OCI-LY3 (cell line): Measurements from ENCODE around the gene SLC10A1.

ENCODE experiments used
- H2AFZ ChIP-seq: fragments of 200-600, 300-600 bp; shearing (Covaris generic); 2 replicates; pipeline ENCODE4 v1.6.0; 2014; ENCODE audit warnings: antibody characterized with exemption, low read depth, low read length
- H3K27ac ChIP-seq: fragments of 200-600, 300-600 bp; sonication (generic); 2 replicates; pipeline ENCODE4 v1.5.1; 2014; ENCODE audit warnings: mild to moderate bottlenecking, low read length, moderate library complexity, mixed read lengths
- H3K27me3 ChIP-seq: fragments of 200-600, 300-600 bp; sonication (generic); 2 replicates; pipeline ENCODE4 v1.6.1; 2014; ENCODE audit warnings: low read depth, low read length, mixed read lengths
- H3K36me3 ChIP-seq: fragments of 200-600, 300-600 bp; sonication (generic); replicated peaks from 2 replicates; pipeline ENCODE3; 2014; ENCODE audit warnings: low read depth, low read length, mixed read lengths
- H3K4me1 ChIP-seq: fragments of 300-600, 200-600 bp; sonication (generic); 2 replicates; pipeline ENCODE4 v1.6.1; 2014; ENCODE audit warnings: low read length, mixed read lengths
- H3K4me2 ChIP-seq: fragments of 200-600, 300-600 bp; sonication (generic); 2 replicates; pipeline ENCODE4 v1.6.1; 2014; ENCODE audit warnings: low read length, mixed read lengths
- H3K4me3 ChIP-seq: fragments of 300-600, 200-600 bp; sonication (generic); 2 replicates; pipeline ENCODE4 v1.5.1; 2014; ENCODE audit warnings: antibody characterized with exemption, mild to moderate bottlenecking, low read length, moderate library complexity
- H3K79me2 ChIP-seq: fragments of 300-600, 200-600 bp; shearing (Covaris generic); 2 replicates; pipeline ENCODE4 v1.6.1; 2014; ENCODE audit warnings: mild to moderate bottlenecking, low read length, mixed read lengths
- H3K9ac ChIP-seq: fragments of 300-600, 200-600 bp; shearing (Covaris generic); 2 replicates; pipeline ENCODE4 v1.6.0; 2014; ENCODE audit warnings: mild to moderate bottlenecking, low read length, moderate library complexity
- H3K9me3 ChIP-seq: fragments of 200-600, 300-600 bp; shearing (Covaris generic); 2 replicates; pipeline ENCODE4 v1.6.1; 2014; ENCODE audit warnings: low read length, mixed read lengths; ENCODE audit not compliant: insufficient read depth
- H4K20me1 ChIP-seq: fragments of 200-600, 300-600 bp; sonication (generic); 2 replicates; pipeline ENCODE4 v1.6.1; 2016; ENCODE audit warnings: low read length, mixed read lengths; ENCODE audit not compliant: insufficient read depth
- CTCF ChIP-seq: fragments of 200-600, 300-600 bp; sonication (generic); IDR thresholded peaks from 2 replicates; pipeline ENCODE4 v1.5.1; 2014; ENCODE audit warnings: antibody characterized with exemption, low read length, low read depth
- EZH2phosphoT487 ChIP-seq: fragments of 200-600 bp; shearing (Covaris generic); IDR thresholded peaks from 2 replicates; pipeline ENCODE4 v1.6.1; 2018; ENCODE audit warnings: antibody characterized with exemption, mixed run types, low read depth

Gene SLC10A1

DNA sequence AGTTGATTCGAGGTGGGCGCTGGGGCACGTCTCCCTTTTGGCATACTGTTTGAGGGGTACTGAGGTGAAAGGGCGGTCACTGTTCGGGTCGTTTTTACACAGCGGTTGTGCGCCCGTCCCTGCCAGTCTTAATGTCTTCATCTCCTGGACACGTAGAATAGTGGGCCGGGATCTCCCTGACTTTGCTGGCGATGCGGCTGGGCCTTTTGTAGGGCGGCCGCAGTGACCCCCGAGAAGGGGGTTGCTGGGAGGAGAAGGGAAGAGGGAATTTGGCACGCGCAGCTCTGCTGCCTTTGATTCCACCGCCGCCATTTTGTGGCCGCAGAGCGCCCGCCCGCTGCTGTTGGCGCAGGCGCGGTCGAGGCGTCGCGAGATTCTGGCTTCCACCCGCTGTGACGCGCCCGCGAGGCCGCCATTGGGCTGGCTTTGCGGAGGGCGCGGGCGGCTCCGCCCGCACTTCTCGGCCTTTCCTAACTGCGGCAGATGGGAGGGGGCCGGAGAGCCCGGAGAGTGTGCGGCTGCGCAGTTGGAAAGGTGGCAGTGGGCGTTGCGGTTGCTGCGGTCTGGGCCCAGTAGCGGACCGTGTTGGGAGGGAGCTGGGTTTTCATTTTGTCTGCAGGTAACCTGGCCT, 29.6 kb downstream of the SLC10A1 start:
- no peak overlapping the region for H2AFZ ChIP-seq
- peaks cover 13% of the 10 kb centered on the region for H3K4me1 ChIP-seq
- TF ChIP-seq CTCF, result no peak
- TF ChIP-seq EZH2phosphoT487, result no peak
- peaks cover 44% of the 10 kb centered on the region for H3K36me3 ChIP-seq
- H3K4me2 ChIP-seq, result peak overlapping the region; percentile 86
- peaks cover 39% of the 10 kb centered on the region for H3K79me2 ChIP-seq
- H3K4me3 ChIP-seq, result peak overlapping the region; percentile 90
- peak overlapping the region; percentile 93 for H3K9ac ChIP-seq
- H3K27ac ChIP-seq, result peak overlapping the region; percentile 83
- H3K9me3 ChIP-seq, result no peaks in the 10 kb centered on the region
- H4K20me1 ChIP-seq, result peaks cover 14% of the 10 kb centered on the region
- H3K27me3 ChIP-seq, result no peaks in the 10 kb centered on the region

- Histone ChIP-seq H3K4me2 (peak within 1 kb of the TSS; percentile 98), H3K4me3 (peak within 1 kb of the TSS; percentile 90), H3K27ac (peak within 1 kb of the TSS; percentile 83), H2AFZ (peak within 1 kb of the TSS; percentile 92), H3K27me3 (no peaks in the 10 kb centered on the region), H3K4me1 (peaks cover 13% of the 10 kb centered on the region), H4K20me1 (peaks cover 14% of the 10 kb centered on the region), H3K9me3 (no peaks in the 10 kb centered on the region), H3K36me3 (peaks cover 43% of the 10 kb centered on the region), H3K79me2 (peaks cover 39% of the 10 kb centered on the region), H3K9ac (peak within 1 kb of the TSS; percentile 93)
- TF ChIP-seq CTCF (no peak), EZH2phosphoT487 (no peak)
Observed at GRCh38 chr14:69766984-69767368, 30.1 kb downstream of the SLC10A1 start, which contains the start of gene SRSF5. TSS of gene SRSF5 (plus strand) at chr14:69767142. CDS start at chr14:69768157, 1,015 bp downstream.

DNA sequence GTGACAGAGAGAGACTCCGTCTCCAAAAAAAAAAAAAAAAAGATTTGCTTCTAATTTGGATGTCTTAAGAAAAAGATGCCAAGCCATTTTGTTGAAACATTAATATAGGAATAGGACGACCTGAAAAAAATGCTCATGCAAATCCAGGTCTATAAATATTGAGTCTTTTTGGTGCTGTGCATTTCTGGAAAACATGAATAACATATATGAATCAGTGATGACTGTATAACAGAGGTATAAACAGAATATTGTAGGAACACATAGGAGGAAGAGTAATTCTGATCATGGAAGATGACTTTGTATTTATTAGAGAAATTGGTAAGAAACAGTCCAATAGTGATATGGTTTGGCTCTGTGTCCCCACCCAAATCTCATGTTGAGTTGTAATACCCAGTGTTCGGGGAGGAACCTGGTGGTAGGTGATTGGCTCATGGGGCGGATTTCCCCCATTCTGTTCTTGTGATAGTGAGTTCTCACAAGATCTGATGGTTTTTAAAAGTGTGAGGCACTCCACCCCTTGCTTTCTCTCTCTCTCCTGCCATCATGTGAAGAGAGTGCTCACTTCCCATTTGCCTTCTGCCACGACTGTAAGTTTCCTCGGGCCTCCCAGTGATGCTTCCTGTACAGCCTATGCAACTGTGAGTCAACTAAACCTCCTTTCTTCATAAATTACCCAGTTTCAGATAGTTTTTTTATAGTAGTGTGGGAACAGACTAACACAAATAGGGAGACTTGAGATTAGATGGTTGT, 33.1 kb downstream of the SLC10A1 start:
- Histone ChIP-seq H3K9me3 (no peaks in the 10 kb centered on the region), H3K79me2 (peaks cover 20% of the 10 kb centered on the region), H3K27ac (no peak overlapping the region), H3K4me3 (no peak overlapping the region), H3K36me3 (peaks cover 12% of the 10 kb centered on the region), H2AFZ (peak overlapping the region; percentile 63; the same call in 1 of the 2 replicates), H3K4me2 (no peak overlapping the region), H3K9ac (no peak overlapping the region), H3K27me3 (no peaks in the 10 kb centered on the region), H4K20me1 (peaks cover 12% of the 10 kb centered on the region), H3K4me1 (peaks cover 15% of the 10 kb centered on the region)
- TF ChIP-seq EZH2phosphoT487 (no peak), CTCF (no peak)

DNA sequence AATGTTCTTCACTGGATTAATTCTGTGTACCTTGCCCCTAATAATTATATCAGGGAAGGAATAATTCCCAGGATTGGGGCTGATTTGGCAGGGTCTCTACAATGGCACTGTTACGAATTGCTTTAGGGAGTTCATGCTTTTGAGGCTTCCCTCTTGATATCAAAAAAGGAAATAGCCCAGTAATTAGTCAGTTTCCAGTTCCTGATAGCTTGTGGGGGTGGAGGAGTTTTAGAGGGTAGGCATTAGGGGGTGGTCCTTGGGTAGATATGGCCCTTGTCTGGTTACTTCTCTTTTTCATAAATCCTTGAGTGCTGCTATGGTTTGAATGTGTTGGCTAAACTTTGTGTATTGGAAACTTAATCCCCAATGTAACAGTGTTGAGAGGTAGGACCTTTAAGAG, 36.2 kb downstream of the SLC10A1 start:
- Histone ChIP-seq H3K4me1 (0 out of 2 replicates have a peak, but pooled peaks cover 2% of the 10 kb centered on the region), H3K27ac (no peak overlapping the region), H4K20me1 (no peaks in the 10 kb centered on the region), H3K4me2 (no peak overlapping the region), H3K9ac (no peak overlapping the region), H3K4me3 (no peak overlapping the region), H3K27me3 (no peaks in the 10 kb centered on the region), H2AFZ (no peak overlapping the region), H3K36me3 (no peaks in the 10 kb centered on the region), H3K79me2 (no peaks in the 10 kb centered on the region), H3K9me3 (no peaks in the 10 kb centered on the region)
- TF ChIP-seq EZH2phosphoT487 (no peak), CTCF (no peak)
